Endothelial cell of umbilical vein (primary cell): ENCODE measurements around the gene BCR. TPM values are rescaled to one million over a fixed set of nuclear protein-coding genes. Genes with fewer than 3 reads are reported as not detected.

ENCODE experiments used
- BruUV-seq: library from RNA; stranded (reverse); fragments of 400-500 nt; replicated peaks from 2 replicates; lab custom pipeline; 2021; lab: Mats Ljungman, UMichigan
- CTCF ChIA-PET: fragments of 300-600, 350-600 bp; sonication (Branson Sonifier 250); formaldehyde crosslinking; loops from one replicate; lab custom pipeline; 2021; ENCODE audit warnings: antibody characterized with exemption, inconsistent platforms; lab: Charles Lee
- POLR2A ChIA-PET: fragments of 300-600, 350-600 bp; sonication (Branson Sonifier 250); formaldehyde crosslinking; loops from one replicate; lab custom pipeline; 2021; ENCODE audit warnings: antibody characterized with exemption, inconsistent platforms; lab: Charles Lee
- DNase-seq: peaks from one replicate; pipeline ENCODE4 v3.0.0-alpha.2; 2011; ENCODE audit warnings: low read depth, low spot score
- FAIRE-seq: peaks from 2 replicates; lab custom pipeline; 2011; peaks lifted over from hg19 to GRCh38; lab: Jason Lieb, UNC
- H2AFZ ChIP-seq: 2 replicates; pipeline ENCODE4 v1.6.0; 2012; ENCODE audit warnings: low read depth, low read length, control low read depth, inconsistent platforms
- H3K27ac ChIP-seq: 2 replicates; pipeline ENCODE4 v1.5.1; 2011; ENCODE audit warnings: low read depth, mild to moderate bottlenecking, control low read depth, low read length, moderate library complexity; ENCODE audit not compliant: insufficient read depth
- H3K27me3 ChIP-seq, 2 experiments: 2 replicates each; pipeline versions ENCODE4 v1.6.0 to v1.6.1; 2011; ENCODE audit warnings: low read length in 2 of 2, mixed read lengths in 1 of 2; ENCODE audit not compliant: control insufficient read depth in 2 of 2, insufficient read depth in 2 of 2
- H3K36me3 ChIP-seq, 2 experiments: 2 replicates in 1 of 2; 3 replicates in 1 of 2; pipeline ENCODE4 v1.5.1; 2011; ENCODE audit warnings: low read length in 2 of 2, mild to moderate bottlenecking in 1 of 2, moderate library complexity in 1 of 2; ENCODE audit not compliant: control insufficient read depth in 2 of 2, insufficient read depth in 2 of 2; ENCODE audit errors: extremely low read depth in 1 of 2
- H3K4me1 ChIP-seq: 3 replicates; pipeline ENCODE4 v1.5.1; 2011; ENCODE audit warnings: mild to moderate bottlenecking, low read length; ENCODE audit not compliant: control insufficient read depth, insufficient read depth; ENCODE audit errors: extremely low read depth
- H3K4me2 ChIP-seq: 2 replicates; pipeline ENCODE4 v1.6.1; 2011; ENCODE audit warnings: low read length, control low read depth, mixed read lengths; ENCODE audit not compliant: insufficient read depth
- H3K4me3 ChIP-seq, 3 experiments: fragments of 200-600 bp in 1 of 3; sonication (generic), shearing (Covaris generic) in 1 of 3; replicated peaks in 1 of 3; 2 replicates each; pipeline ENCODE4 v1.5.1; 2011 to 2016; ENCODE audit warnings: control low read depth in 3 of 3, low read length in 3 of 3, mild to moderate bottlenecking in 2 of 3, inconsistent platforms in 1 of 3, low read depth in 1 of 3, moderate library complexity in 1 of 3; ENCODE audit not compliant: insufficient read depth in 1 of 3
- H3K79me2 ChIP-seq: 2 replicates; pipeline ENCODE4 v1.6.0; 2012; ENCODE audit warnings: low read length, inconsistent platforms; ENCODE audit not compliant: control insufficient read depth, insufficient read depth
- H3K9ac ChIP-seq: replicated peaks from 2 replicates; pipeline ENCODE3; 2011; ENCODE audit warnings: low read length, control low read depth; ENCODE audit not compliant: insufficient read depth; ENCODE audit errors: extremely low read depth
- H3K9me1 ChIP-seq: replicated peaks from 3 replicates; pipeline ENCODE4 v1.6.0; 2011; ENCODE audit warnings: mild to moderate bottlenecking, low read length; ENCODE audit not compliant: control insufficient read depth, insufficient read depth; ENCODE audit errors: extremely low read depth
- H3K9me3 ChIP-seq: replicated peaks from 2 replicates; pipeline ENCODE4 v1.5.1; 2012; ENCODE audit warnings: low read length, inconsistent platforms; ENCODE audit not compliant: control insufficient read depth, insufficient read depth
- H4K20me1 ChIP-seq: replicated peaks from 2 replicates; pipeline ENCODE3; 2011; ENCODE audit warnings: mild to moderate bottlenecking, low read length; ENCODE audit not compliant: control insufficient read depth, insufficient read depth; ENCODE audit errors: extremely low read depth
- CTCF ChIP-seq, 2 donors: IDR thresholded peaks; 1 replicate in 1 of 2; 2 replicates in 1 of 2; pipeline ENCODE4 v1.5.1; 2011; ENCODE audit warnings: low read length in 2 of 2, mild to moderate bottlenecking in 2 of 2, moderate library complexity in 2 of 2, control low read depth in 1 of 2, inconsistent platforms in 1 of 2, low read depth in 1 of 2; ENCODE audit not compliant: insufficient read depth in 1 of 2; ENCODE audit errors: extremely low read depth in 1 of 2
- EZH2 ChIP-seq: IDR thresholded peaks from 2 replicates; pipeline ENCODE4 v1.6.1; 2012; ENCODE audit warnings: borderline replicate concordance, low read depth, mild to moderate bottlenecking, moderate library complexity, low read length, inconsistent platforms; ENCODE audit not compliant: severe bottlenecking
- FOS ChIP-seq: IDR thresholded peaks from 2 replicates; pipeline ENCODE4 v1.6.1; 2011; ENCODE audit warnings: mild to moderate bottlenecking, low read length, moderate library complexity, borderline replicate concordance; ENCODE audit not compliant: insufficient read depth
- JUN ChIP-seq: IDR thresholded peaks from 2 replicates; pipeline ENCODE4 v1.6.1; 2011; ENCODE audit warnings: borderline replicate concordance, low read depth; ENCODE audit not compliant: insufficient read length, insufficient read depth
- MYC ChIP-seq: IDR thresholded peaks from one replicate; pipeline ENCODE4 v1.6.1; 2011; ENCODE audit warnings: mild to moderate bottlenecking, low read depth, low read length
- POLR2AphosphoS5 ChIP-seq: IDR thresholded peaks from 2 replicates; pipeline ENCODE4 v1.6.1; 2012; ENCODE audit warnings: low read depth, mild to moderate bottlenecking, control low read depth, low read length, moderate library complexity; ENCODE audit not compliant: insufficient read depth
- dilution Hi-C: fragments of 300-500 bp; cut with MboI; formaldehyde crosslinking; loops from one replicate; pipeline ENCODE4 v1.15.0; 2019; ENCODE audit warnings: low sequenced_read_pairs; ENCODE audit not compliant: extremely low pct_ligation_motif_present
- intact Hi-C: fragments of 100-400 bp; cut with micrococcal nuclease; formaldehyde crosslinking; loops from one replicate; pipeline ENCODE4 v1.10.0; 2022
- polyA plus RNA-seq, 4 experiments: library from polyadenylated mRNA; depleted of rRNA in 3 of 4; stranded (reverse) in 3 of 4; unstranded in 1 of 4; fragments of >200 nt; gene quantifications; 2 replicates each; pipeline versions ENCODE4 v1.2.1 to v1.2.3, GENCODE V29; 2011 to 2012; ENCODE audit warnings: missing spikeins in 1 of 4
- total RNA-seq: library from RNA; stranded (reverse); gene quantifications from 2 replicates; pipeline ENCODE4 v1.2.3, GENCODE V29; 2021

Gene BCR
- total and polyA plus RNA-seq, 2 donors (not counting 3 experiments of a cell fraction or from before 2014, with no cell fraction given) = 129 to 141 TPM

- Histone ChIP-seq H3K4me2 (peak overlapping the region; percentile 68), H3K9me3 (no peaks in the 10 kb centered on the region), H3K36me3 (peaks cover 0 to 6% of the 10 kb centered on the region in 2 experiments), H3K79me2 (peaks cover 56% of the 10 kb centered on the region), H3K4me3 (peak overlapping the region; percentile 38 to 90 (median 89)), H3K4me1 (peaks cover 37% of the 10 kb centered on the region), H2AFZ (no peak overlapping the region), H3K9ac (peak overlapping the region; percentile 55), H3K27ac (peak overlapping the region; percentile 54), H4K20me1 (no peaks in the 10 kb centered on the region), H3K9me1 (no peaks in the 10 kb centered on the region), H3K27me3 (no peaks in the 10 kb centered on the region)
- ChIA-PET POLR2A (interaction anchor here (0.6 to 1.7 kb wide), 2 partner anchors 101 to 121 kb away, joined by 3 to 7 read pairs; no protein-coding TSS in a partner anchor), CTCF (interaction anchor here (1.0 to 12.6 kb wide), 10 partner anchors 32 to 205 kb away, joined by 3 to 451 read pairs (median 4); no protein-coding TSS in a partner anchor)
- no peak for FAIRE-seq
- intact Hi-C loops = no loop called here
- TF ChIP-seq CTCF (IDR thresholded peaks at IDR 0.05; ENCODE audit: extremely low read depth in 1 of 2, insufficient read depth in 1 of 2, low read depth in 1 of 2, low read length in 2 of 2) (no peak), MYC (no peak), FOS (no peak), JUN (no peak), POLR2AphosphoS5 (peak; percentile 0), EZH2 (no peak)
- dilution Hi-C loops = no loop called here
- DNase-seq = peak; percentile 28
- BruUV-seq = no TSS peak
These were observed 798 bp downstream of the BCR start for GRCh38 chr22:23180893-23181720.
